Right ventricle myocardium superior (tissue), 1 donor: ENCODE data around the gene EPHA2. TPM values are rescaled to one million over a fixed set of nuclear protein-coding genes. Genes with fewer than 3 reads are reported as not detected.
A peak's percentile ranks its signal among the peaks of the same experiment; 100 is the strongest.

Experiments
- ATAC-seq: fragments of 200-7000 bp; cut with Tn5 transposase; one replicate; pipeline ENCODE4 v1.9.1; 2020; ENCODE audit warnings: mild to moderate bottlenecking; ENCODE audit not compliant: poor library complexity
- DNase-seq: peaks from one replicate; pipeline ENCODE4 v3.0.0-alpha.2; 2020
- intact Hi-C: fragments of 100-400 bp; cut with DNase I; formaldehyde crosslinking; loops from one replicate; pipeline ENCODE4 v1.11.2; 2022
- total RNA-seq: library from RNA; stranded (reverse); fragmentation: NEBNext Ultra II Directional; extraction: Animal tissue kit (Norgen Biotek cat#: 25700); gene quantifications from one replicate; pipeline ENCODE4 v1.2.1, GENCODE V29; 2021
- donor health status: DM: no; HTN: yes; CAD: no; lungs with severe emphysema.

Gene EPHA2
- total RNA-seq, 1 donor from 2014 or later: 7.3 TPM

GRCh38 chr1:16156848-16157495 is 1.1 kb upstream of the EPHA2 start:
- intact Hi-C loops: no loop called here
- DNase-seq (no peak), ATAC-seq (no peak)

GRCh38 chr1:16153999-16154673 is 1.7 kb downstream of the EPHA2 start:
- intact Hi-C loops: loop anchor here (2.0 kb wide), 1 partner anchor 73 kb away; no protein-coding TSS in a partner anchor

GRCh38 chr1:16153096-16153998 is 2.5 kb downstream of the EPHA2 start:
- intact Hi-C loops: no loop called here
- DNase-seq (no peak), ATAC-seq (no peak)

More at GRCh38 chr1:16153999-16154673, 1.7 kb downstream of the EPHA2 start:
- DNase-seq (no peak), ATAC-seq (no peak)

DNA sequence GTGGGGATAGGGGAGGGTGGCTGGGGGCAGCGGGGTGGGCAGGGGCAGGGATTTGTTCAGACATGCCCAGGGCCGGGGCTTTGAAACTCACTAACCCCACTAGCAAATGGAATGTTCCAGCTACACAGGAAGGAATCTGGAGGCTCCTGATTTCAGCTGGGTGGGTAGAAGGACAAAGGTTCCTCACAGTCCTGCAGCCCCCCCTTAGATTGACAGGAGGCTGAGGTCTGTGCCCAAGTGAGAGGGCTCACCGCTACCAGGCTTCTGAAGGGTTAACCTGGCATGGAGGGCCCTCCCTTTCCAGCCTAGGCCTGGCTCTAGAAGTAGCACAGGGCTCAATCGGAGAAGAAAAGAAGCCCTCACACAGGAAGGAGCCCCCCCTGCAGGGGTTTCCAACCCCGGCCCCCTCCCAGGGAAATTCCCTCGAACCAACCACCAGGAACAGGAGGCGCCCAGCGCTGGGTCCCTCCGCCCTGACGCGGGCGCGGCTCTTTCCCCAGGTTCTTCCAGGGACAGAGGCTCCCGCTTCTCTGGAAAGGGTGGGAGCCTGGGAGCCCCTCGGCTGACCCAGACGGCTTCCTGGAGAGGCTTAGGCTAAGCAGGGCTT is 3.3 kb downstream of the EPHA2 start:
- no peak for DNase-seq
- no peak for ATAC-seq
- intact Hi-C loops: no loop called here

DNA sequence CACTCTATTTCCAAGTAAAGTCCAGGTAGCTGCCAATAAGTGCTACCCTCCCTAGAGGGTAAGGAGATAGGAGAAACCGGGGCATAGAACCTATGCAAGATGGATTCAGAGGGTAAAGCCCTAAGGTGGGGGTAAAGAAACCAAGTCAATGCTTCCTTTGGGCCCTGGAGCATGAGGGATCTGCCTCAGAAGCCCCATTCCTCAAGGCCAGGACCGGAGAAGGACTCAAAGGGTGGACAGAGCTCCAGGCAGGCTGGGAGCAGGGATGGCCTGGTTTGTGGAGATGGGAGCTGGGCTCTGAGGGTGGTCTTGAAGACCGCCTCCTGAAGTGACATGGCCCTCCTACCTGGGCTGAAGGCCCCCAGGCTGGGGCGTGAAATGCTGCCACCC is 3.9 kb downstream of the EPHA2 start:
- no peak for ATAC-seq
- intact Hi-C loops: no loop called here
- DNase-seq: no peak

GRCh38 chr1:16151196-16151994 is 4.5 kb downstream of the EPHA2 start:
- ATAC-seq: no peak
- no peak for DNase-seq
- intact Hi-C loops: no loop called here

- DNase-seq: no peak
- intact Hi-C loops: no loop called here
- no peak for ATAC-seq
Observed at GRCh38 chr1:16150508-16150907, 5.4 kb downstream of the EPHA2 start.

DNA sequence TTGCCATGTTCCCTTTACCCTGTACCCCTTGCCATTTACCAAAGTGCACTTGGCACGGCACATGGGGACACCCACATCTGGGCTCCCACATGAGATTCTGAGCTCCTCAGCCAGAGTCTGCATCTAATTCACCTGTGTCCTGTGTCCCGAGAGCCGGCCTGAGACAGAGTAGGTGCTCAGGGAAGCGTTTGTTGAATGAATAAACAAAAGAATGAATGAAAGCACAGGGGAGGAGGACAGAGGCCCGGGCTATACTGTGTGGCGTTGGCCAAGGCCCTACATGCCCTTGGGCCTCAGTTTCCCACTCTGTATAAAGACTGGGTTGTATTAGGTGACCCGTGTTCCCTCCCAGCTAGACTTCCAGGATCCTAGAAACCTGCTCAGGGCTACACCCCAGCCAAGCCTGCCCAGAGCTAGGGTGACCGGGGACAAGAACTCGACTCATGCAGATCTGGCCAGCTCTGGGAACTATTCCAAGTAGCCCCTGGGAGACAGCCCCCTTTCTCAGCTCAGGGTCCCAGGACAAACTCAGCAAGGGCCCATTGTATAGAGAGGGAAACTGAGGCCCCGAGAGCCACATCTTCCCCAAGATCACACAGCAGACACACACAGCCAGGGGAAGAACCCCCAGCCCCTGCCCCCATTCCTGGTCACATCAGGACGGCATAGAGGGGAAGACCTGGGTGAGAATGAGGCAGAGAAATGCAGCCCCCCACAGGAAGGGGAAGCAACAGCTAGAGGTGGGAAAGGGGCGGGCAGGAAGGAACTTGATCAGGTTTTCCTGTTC is 6.0 kb downstream of the EPHA2 start:
- no peak for ATAC-seq
- DNase-seq: no peak
- intact Hi-C loops: no loop called here

GRCh38 chr1:16149146-16149545 is 6.7 kb downstream of the EPHA2 start:
- DNase-seq (no peak), ATAC-seq (no peak)
- intact Hi-C loops: no loop called here

GRCh38 chr1:16148329-16149092 is 7.4 kb downstream of the EPHA2 start:
- ATAC-seq (no peak), DNase-seq (no peak)
- intact Hi-C loops: no loop called here

DNA sequence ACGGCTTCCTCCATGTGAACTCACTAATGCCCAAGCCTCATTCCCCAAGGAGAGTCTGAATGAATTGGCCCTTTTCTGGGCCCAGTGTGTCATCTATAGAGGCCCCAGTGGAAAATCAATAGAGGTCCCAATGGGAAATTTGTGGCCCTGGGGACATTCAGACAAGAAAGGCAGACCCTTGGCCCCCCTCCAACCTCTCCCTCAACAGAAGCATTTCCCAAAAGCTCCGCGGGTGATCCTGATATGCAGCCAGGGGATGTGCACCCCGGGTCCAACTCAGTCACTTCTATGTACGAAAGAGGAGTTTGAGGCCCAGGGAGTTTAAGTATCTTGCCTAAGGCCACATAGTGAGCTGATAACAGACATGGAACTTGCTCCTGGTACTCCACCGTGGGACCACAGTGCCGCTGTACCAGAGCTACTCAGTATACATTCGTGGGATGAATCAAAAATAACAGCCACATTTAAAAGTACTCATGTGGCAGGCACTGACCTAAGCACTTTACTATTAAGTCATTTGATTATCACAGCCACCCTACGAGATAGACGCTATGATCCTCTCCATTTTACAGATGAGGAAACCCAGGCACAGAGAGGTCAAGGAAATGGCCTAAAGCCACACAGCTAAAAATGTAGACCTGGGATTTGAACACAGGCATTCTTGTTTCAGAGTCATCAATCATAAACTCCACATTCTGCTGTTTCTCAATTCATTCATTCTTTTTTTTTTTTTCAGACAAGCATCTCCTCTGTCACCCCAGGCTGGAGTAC is 8.5 kb downstream of the EPHA2 start:
- ATAC-seq (no peak), DNase-seq (no peak)
- intact Hi-C loops: no loop called here

DNA sequence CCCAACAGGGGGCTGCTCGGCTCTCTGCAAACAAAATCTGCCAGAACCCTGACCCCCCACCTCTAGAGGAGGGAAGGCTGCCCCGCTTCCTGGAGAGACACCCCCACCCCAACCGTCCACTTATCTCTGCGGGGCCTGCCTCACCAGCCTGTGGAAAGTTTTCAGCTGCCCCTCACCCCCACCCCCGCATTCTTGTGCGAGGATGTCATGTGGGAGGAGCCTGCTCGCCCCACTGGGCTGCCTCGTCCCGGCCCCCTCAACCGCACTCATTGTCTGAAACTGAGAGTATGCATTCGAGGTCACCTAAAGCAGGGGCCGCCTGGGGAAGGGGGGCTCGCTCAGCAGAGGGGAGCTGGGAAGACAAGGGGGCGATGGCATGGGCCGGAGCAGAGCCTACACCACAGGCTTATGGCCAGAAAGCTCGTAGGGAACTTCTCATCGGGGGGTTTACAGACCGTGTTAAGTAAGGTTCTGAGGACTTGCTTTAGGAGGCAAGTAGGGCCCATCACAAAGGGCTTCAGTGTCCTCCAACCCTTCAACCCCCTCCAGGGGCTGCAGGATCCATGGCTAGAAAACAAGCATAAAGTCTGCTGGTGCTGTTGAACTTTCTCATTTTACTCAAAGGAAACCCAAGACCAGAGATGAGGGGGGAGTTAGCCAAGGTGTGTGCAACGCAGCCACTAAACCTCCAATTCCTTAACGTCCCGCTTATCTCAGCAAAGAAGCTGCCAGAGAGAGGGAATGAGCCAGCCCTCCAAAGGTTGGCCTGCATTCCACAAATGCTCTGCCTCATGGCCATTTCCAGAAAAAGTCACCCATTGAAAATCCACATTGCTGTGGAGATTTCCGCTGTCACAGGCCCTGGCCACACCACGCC is 9.4 kb downstream of the EPHA2 start:
- intact Hi-C loops: no loop called here
- DNase-seq (peak; percentile 82), ATAC-seq (peak; percentile 54)

GRCh38 chr1:16145662-16146278 is 10.1 kb downstream of the EPHA2 start:
- DNase-seq (peak; percentile 90), ATAC-seq (peak; percentile 77)
- intact Hi-C loops: no loop called here

DNA sequence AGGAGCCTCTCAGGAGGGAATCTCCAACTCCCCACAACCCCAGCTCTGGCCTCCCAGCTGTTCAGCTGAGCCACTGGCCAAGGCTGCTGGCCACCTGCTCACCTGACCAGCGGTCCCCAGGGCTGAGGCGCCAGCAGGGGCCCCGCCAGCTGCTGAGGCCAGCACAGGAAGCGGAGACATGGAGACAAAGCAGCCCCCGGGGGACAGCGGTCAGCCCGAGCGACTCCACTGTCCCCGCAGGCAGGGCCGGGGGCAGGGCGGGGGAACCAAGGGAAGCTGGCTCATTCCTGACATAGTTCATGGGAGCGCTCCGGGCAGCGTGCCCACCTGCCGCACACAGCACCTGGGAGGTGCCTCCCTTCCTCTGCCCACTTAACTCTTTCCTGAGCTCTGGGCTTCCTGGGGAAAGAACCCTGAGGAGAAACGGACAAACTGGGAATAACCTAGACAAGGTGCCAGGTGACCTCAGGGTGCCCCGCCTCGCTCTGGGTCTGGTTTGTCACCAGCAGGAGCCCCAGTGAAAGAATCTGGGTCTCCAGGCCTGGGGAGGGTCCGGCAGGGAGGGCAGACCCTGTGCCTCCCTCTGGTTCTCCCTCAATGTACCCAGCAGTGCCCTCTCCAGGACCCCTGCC is 10.7 kb downstream of the EPHA2 start:
- ATAC-seq (peak; percentile 74), DNase-seq (peak; percentile 93)
- intact Hi-C loops: no loop called here
